K562 (cell line): ENCODE measurements around the gene TMEM45A. TPM values are rescaled to one million over a fixed set of nuclear protein-coding genes. Genes with fewer than 3 reads are reported as not detected.
A peak's percentile ranks its signal among the peaks of the same experiment; 100 is the strongest.

Source experiments
- BDP1 ChIP-seq: IDR thresholded peaks from 3 replicates; pipeline ENCODE4 v1.6.1; 2011; ENCODE audit not compliant: insufficient read length, insufficient read depth
- BRF1 ChIP-seq: IDR thresholded peaks from 3 replicates; pipeline ENCODE4 v1.6.1; 2011; ENCODE audit warnings: borderline replicate concordance, mild to moderate bottlenecking; ENCODE audit not compliant: insufficient read length; ENCODE audit errors: extremely low read depth
- CREM ChIP-seq: IDR thresholded peaks from 2 replicates; pipeline ENCODE4 v1.6.1; 2014; ENCODE audit warnings: antibody characterized with exemption, low read depth
- MAZ ChIP-seq, 2 experiments: fragments of 450-650 bp in 1 of 2; sonication (generic) in 1 of 2; formaldehyde crosslinking; IDR thresholded peaks in 1 of 2; conservative IDR thresholded peaks in 1 of 2; 2 replicates each; pipeline versions ENCODE4 v1.4.0 to v1.5.0; 2020; ENCODE audit warnings: mild to moderate bottlenecking in 1 of 2, missing genetic modification reagents in 1 of 2
- NCOA1 ChIP-seq: fragments of 450-650 bp; IDR thresholded peaks from 2 replicates; pipeline ENCODE4 v1.6.1; 2016; ENCODE audit warnings: low read depth
- NR2C2 ChIP-seq, 2 experiments: fragments of 200-800 bp in 1 of 2; sonication (Bioruptor generic) in 1 of 2; sonication (generic) in 1 of 2; formaldehyde crosslinking in 1 of 2; IDR thresholded peaks; 2 replicates each; pipeline versions ENCODE4 v1.6.1 to v1.8.0; 2016 to 2022; ENCODE audit warnings: mild to moderate bottlenecking in 1 of 2, missing compliant biosample characterization in 1 of 2, missing genetic modification characterization in 1 of 2, missing genetic modification reagents in 1 of 2
- RBM15 ChIP-seq: fragments of 200-400 bp; formaldehyde crosslinking; IDR thresholded peaks from 2 replicates; pipeline ENCODE4 v1.6.1; 2018; ENCODE audit warnings: mild to moderate bottlenecking, low read length, moderate library complexity; ENCODE audit not compliant: insufficient read depth
- RCOR1 ChIP-seq, 2 experiments: IDR thresholded peaks; 2 replicates each; pipeline ENCODE4 v1.6.1; 2012; ENCODE audit warnings: low read depth in 2 of 2, low read length in 2 of 2, borderline replicate concordance in 1 of 2, improper control_type of control experiment in 1 of 2
- U2AF2 ChIP-seq: fragments of 200-400 bp; formaldehyde crosslinking; optimal IDR thresholded peaks from 2 replicates; pipeline ENCODE3; 2017; ENCODE audit warnings: low read depth, mild to moderate bottlenecking, low read length
- ZNF124 ChIP-seq: sonication (generic); formaldehyde crosslinking; IDR thresholded peaks from 2 replicates; pipeline ENCODE4 v1.8.1; 2022; ENCODE audit warnings: missing genetic modification reagents
- ZNF347 ChIP-seq: fragments of 450-650 bp; formaldehyde crosslinking; IDR thresholded peaks from 2 replicates; pipeline ENCODE4 v1.4.0; 2020; ENCODE audit warnings: low read depth, mild to moderate bottlenecking, moderate library complexity
- polyA plus RNA-seq, 8 experiments: library from polyadenylated mRNA; depleted of rRNA in 4 of 8; stranded (reverse) in 5 of 8; unstranded in 3 of 8; fragments of >200 nt; fragmentation: Nextera tagmentation in 2 of 8; fragmentation: Illumina TruSeq in 1 of 8; extraction: Ambion mirVana in 2 of 8; extraction: Trizol in 1 of 8; gene quantifications; 2 replicates each; pipeline versions ENCODE4 v1.2.1 to v1.2.3, GENCODE V29; 2011 to 2014; ENCODE audit warnings: inconsistent platforms in 1 of 8, missing spikeins in 1 of 8
- total RNA-seq, 7 experiments: library from RNA; depleted of rRNA in 6 of 7; stranded (reverse); fragments of >200 nt in 6 of 7; fragmentation: Illumina TruSeq in 2 of 7; extraction: Trizol in 2 of 7; gene quantifications; 2 replicates each; pipeline versions ENCODE4 v1.2.1 to v1.2.3, GENCODE V29; 2011 to 2021; ENCODE audit warnings: low replicate concordance in 1 of 7
- TF ChIP-seq, protein P1 (sequence below): fragments of 250-450 bp; sonication (Bioruptor Pico); IDR thresholded peaks from 2 replicates; pipeline ENCODE4 v1.4.0; 2020
- TF ChIP-seq, protein P2 (sequence below), 2 experiments: fragments of 200-800 bp in 1 of 2; sonication (Bioruptor generic) in 1 of 2; sonication (generic) in 1 of 2; formaldehyde crosslinking in 1 of 2; IDR thresholded peaks in 1 of 2; conservative IDR thresholded peaks in 1 of 2; 2 replicates each; pipeline versions ENCODE4 v1.5.0 to v1.6.1; 2016 to 2020; ENCODE audit warnings: missing compliant biosample characterization in 1 of 2, missing genetic modification characterization in 1 of 2, missing genetic modification reagents in 1 of 2
- TF ChIP-seq, protein P3 (sequence below), 2 experiments: fragments of 450-650 bp; IDR thresholded peaks; 2 replicates each; pipeline ENCODE4 v1.6.1; 2016
- TF ChIP-seq, protein P4 (sequence below): fragments of 450-650 bp; IDR thresholded peaks from 2 replicates; pipeline ENCODE4 v1.6.1; 2014; ENCODE audit warnings: low read depth, mild to moderate bottlenecking, moderate library complexity, borderline replicate concordance

The TMEM45A gene
- total and polyA plus RNA-seq, 9 of the 15 experiments (the other 6 are each of a cell fraction or from before 2014, with no cell fraction given), result 0.41 to 4.1 (median 0.95) TPM

DNA sequence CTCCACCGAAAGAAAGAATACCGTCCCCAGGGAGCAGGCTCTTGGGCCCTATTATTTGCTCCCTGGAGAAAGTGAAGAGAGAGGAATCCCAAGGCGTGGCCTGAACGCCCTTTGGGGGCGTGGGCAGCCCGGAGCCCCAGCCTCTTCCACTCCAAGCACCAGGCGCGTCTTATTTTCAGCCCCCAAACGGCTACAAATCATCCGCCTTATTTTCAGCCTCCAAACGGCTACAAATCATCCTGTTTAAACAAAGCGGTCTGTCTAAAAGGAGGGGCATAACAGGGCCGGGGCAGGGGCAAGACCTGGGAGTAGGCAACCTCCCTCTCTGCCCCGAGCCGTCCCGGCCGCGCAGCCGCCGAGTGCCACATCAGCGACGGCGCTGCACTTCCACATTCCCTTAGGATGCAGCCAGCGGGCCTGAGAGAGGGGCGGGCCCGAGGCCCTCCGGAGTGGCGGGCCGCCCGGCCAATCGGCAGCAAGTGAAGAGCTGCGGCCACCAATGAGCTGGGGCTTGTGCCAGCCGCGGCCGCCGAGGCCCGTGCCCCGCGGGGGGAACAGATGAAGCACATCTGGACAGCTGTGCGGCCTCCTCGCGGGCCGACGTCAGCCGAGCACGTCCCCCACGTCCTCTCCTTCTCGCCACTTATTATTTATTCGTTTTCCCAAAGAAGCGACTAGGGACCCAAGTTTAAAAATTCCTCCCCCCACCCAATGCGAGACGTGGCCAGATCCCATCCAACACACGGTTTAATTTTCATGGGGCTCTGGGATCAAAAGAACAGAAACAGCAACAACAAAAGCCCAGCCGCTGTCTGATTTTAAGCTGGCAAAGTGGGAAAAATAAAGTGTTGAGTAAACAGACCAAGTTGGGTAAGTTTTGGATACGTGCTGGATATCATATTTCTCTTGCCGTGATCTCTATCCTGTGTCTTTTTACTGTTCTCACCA is at the start of gene TMEM45A (continued):
- peak; percentile 27 to 61; a peak in 1 of 4 replicates for TF ChIP-seq MAZ (CRISPR knock-in tag; conservative IDR thresholded peaks at IDR 0.05 in 1 of 2, IDR thresholded peaks at IDR 0.05 in 1 of 2)
- no peak for TF ChIP-seq NR2C2 (CRISPR knock-in tag; IDR thresholded peaks at IDR 0.05)
- TF ChIP-seq NR2C2 (tag; IDR thresholded peaks at IDR 0.05), result no peak
- no peak for TF ChIP-seq ZNF347 (CRISPR knock-in tag)
- TF ChIP-seq BDP1, result no peak
- TF ChIP-seq U2AF2, result no peak
- TF ChIP-seq, protein P1, sequence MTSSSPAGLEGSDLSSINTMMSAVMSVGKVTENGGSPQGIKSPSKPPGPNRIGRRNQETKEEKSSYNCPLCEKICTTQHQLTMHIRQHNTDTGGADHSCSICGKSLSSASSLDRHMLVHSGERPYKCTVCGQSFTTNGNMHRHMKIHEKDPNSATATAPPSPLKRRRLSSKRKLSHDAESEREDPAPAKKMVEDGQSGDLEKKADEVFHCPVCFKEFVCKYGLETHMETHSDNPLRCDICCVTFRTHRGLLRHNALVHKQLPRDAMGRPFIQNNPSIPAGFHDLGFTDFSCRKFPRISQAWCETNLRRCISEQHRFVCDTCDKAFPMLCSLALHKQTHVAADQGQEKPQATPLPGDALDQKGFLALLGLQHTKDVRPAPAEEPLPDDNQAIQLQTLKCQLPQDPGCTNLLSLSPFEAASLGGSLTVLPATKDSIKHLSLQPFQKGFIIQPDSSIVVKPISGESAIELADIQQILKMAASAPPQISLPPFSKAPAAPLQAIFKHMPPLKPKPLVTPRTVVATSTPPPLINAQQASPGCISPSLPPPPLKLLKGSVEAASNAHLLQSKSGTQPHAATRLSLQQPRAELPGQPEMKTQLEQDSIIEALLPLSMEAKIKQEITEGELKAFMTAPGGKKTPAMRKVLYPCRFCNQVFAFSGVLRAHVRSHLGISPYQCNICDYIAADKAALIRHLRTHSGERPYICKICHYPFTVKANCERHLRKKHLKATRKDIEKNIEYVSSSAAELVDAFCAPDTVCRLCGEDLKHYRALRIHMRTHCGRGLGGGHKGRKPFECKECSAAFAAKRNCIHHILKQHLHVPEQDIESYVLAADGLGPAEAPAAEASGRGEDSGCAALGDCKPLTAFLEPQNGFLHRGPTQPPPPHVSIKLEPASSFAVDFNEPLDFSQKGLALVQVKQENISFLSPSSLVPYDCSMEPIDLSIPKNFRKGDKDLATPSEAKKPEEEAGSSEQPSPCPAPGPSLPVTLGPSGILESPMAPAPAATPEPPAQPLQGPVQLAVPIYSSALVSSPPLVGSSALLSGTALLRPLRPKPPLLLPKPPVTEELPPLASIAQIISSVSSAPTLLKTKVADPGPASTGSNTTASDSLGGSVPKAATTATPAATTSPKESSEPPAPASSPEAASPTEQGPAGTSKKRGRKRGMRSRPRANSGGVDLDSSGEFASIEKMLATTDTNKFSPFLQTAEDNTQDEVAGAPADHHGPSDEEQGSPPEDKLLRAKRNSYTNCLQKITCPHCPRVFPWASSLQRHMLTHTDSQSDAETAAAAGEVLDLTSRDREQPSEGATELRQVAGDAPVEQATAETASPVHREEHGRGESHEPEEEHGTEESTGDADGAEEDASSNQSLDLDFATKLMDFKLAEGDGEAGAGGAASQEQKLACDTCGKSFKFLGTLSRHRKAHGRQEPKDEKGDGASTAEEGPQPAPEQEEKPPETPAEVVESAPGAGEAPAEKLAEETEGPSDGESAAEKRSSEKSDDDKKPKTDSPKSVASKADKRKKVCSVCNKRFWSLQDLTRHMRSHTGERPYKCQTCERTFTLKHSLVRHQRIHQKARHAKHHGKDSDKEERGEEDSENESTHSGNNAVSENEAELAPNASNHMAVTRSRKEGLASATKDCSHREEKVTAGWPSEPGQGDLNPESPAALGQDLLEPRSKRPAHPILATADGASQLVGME (CRISPR knock-in tag), result no peak
- no peak for TF ChIP-seq RBM15
- no peak for TF ChIP-seq RCOR1 (IDR thresholded peaks at IDR 0.05; ENCODE audit: borderline replicate concordance in 1 of 2, low read depth in 2 of 2, low read length in 2 of 2)
- TF ChIP-seq, protein P2, sequence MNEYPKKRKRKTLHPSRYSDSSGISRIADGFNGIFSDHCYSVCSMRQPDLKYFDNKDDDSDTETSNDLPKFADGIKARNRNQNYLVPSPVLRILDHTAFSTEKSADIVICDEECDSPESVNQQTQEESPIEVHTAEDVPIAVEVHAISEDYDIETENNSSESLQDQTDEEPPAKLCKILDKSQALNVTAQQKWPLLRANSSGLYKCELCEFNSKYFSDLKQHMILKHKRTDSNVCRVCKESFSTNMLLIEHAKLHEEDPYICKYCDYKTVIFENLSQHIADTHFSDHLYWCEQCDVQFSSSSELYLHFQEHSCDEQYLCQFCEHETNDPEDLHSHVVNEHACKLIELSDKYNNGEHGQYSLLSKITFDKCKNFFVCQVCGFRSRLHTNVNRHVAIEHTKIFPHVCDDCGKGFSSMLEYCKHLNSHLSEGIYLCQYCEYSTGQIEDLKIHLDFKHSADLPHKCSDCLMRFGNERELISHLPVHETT (CRISPR knock-in tag; conservative IDR thresholded peaks at IDR 0.05 in 1 of 2, IDR thresholded peaks at IDR 0.05 in 1 of 2), result no peak
- TF ChIP-seq, protein P3, sequence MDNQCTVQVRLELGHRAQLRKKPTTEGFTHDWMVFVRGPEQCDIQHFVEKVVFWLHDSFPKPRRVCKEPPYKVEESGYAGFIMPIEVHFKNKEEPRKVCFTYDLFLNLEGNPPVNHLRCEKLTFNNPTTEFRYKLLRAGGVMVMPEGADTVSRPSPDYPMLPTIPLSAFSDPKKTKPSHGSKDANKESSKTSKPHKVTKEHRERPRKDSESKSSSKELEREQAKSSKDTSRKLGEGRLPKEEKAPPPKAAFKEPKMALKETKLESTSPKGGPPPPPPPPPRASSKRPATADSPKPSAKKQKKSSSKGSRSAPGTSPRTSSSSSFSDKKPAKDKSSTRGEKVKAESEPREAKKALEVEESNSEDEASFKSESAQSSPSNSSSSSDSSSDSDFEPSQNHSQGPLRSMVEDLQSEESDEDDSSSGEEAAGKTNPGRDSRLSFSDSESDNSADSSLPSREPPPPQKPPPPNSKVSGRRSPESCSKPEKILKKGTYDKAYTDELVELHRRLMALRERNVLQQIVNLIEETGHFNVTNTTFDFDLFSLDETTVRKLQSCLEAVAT (IDR thresholded peaks at IDR 0.05), result no peak
- no peak for TF ChIP-seq NCOA1
- TF ChIP-seq ZNF124, result no peak
- no peak for TF ChIP-seq BRF1
- TF ChIP-seq, protein P4, sequence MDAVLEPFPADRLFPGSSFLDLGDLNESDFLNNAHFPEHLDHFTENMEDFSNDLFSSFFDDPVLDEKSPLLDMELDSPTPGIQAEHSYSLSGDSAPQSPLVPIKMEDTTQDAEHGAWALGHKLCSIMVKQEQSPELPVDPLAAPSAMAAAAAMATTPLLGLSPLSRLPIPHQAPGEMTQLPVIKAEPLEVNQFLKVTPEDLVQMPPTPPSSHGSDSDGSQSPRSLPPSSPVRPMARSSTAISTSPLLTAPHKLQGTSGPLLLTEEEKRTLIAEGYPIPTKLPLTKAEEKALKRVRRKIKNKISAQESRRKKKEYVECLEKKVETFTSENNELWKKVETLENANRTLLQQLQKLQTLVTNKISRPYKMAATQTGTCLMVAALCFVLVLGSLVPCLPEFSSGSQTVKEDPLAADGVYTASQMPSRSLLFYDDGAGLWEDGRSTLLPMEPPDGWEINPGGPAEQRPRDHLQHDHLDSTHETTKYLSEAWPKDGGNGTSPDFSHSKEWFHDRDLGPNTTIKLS, result peak; percentile 89
- TF ChIP-seq CREM, result no peak
